ENCODE data around the gene LIPC. TPM values are rescaled to one million over a fixed set of nuclear protein-coding genes. Genes with fewer than 3 reads are reported as not detected.

Gene LIPC
- total and polyA plus RNA-seq, 8 donors = 0.11 to 1.0 (median 0.60) TPM

GRCh38 chr15:58558777-58559176, 127.0 kb downstream of the LIPC start:
- Histone ChIP-seq H3K4me3 (no peak overlapping the region), H3K27me3 (no peaks in the 10 kb centered on the region), H3K27ac (no peak overlapping the region), H3K9me3 (no peaks in the 10 kb centered on the region), H3K36me3 (no peaks in the 10 kb centered on the region), H3K4me1 (peaks cover 0 to 15% of the 10 kb centered on the region in 2 donors)
- intact Hi-C loops (cut with DNase I) = no loop called here
- ATAC-seq (no peak), DNase-seq (no peak)
- TF ChIP-seq CTCF (IDR thresholded peaks at IDR 0.05) = no peak

GRCh38 chr15:58559904-58560588, 128.3 kb downstream of the LIPC start:
- ATAC-seq = no peak

GRCh38 chr15:58561321-58561720, 129.5 kb downstream of the LIPC start:
- Histone ChIP-seq H3K9me3 (no peaks in the 10 kb centered on the region), H3K36me3 (no peaks in the 10 kb centered on the region), H3K27me3 (no peaks in the 10 kb centered on the region), H3K27ac (no peak overlapping the region), H3K4me1 (peaks cover 0 to 6% of the 10 kb centered on the region in 2 donors), H3K4me3 (no peak overlapping the region)
- ATAC-seq (no peak), DNase-seq (no peak)
- TF ChIP-seq CTCF (IDR thresholded peaks at IDR 0.05) = no peak
- intact Hi-C loops (cut with DNase I) = no loop called here

More at GRCh38 chr15:58559904-58560588, 128.3 kb downstream of the LIPC start:
- H3K9me3 ChIP-seq = no peaks in the 10 kb centered on the region
- H3K36me3 ChIP-seq = no peaks in the 10 kb centered on the region
- peaks cover 0 to 15% of the 10 kb centered on the region in 2 donors for H3K4me1 ChIP-seq
- intact Hi-C loops (cut with DNase I) = no loop called here
- no peak overlapping the region for H3K4me3 ChIP-seq
- no peak for TF ChIP-seq CTCF (IDR thresholded peaks at IDR 0.05)
- DNase-seq = no peak
- H3K27ac ChIP-seq = no peak overlapping the region
- H3K27me3 ChIP-seq = no peaks in the 10 kb centered on the region

GRCh38 chr15:58562135-58562534, 130.3 kb downstream of the LIPC start:
- Histone ChIP-seq H3K36me3 (no peaks in the 10 kb centered on the region), H3K27ac (no peak overlapping the region), H3K4me3 (no peak overlapping the region), H3K27me3 (no peaks in the 10 kb centered on the region), H3K9me3 (no peaks in the 10 kb centered on the region), H3K4me1 (no peaks in the 10 kb centered on the region)
- no peak for DNase-seq
- intact Hi-C loops (cut with DNase I) = no loop called here
- no peak for ATAC-seq
- TF ChIP-seq CTCF (IDR thresholded peaks at IDR 0.05) = no peak

GRCh38 chr15:58564981-58565380, 133.2 kb downstream of the LIPC start:
- DNase-seq (no peak), ATAC-seq (no peak)
- no peaks in the 10 kb centered on the region for H3K36me3 ChIP-seq
- H3K27ac ChIP-seq = no peak overlapping the region
- H3K9me3 ChIP-seq = peaks cover 0 to 4% of the 10 kb centered on the region in 2 donors
- intact Hi-C loops (cut with DNase I) = no loop called here
- no peak overlapping the region for H3K4me3 ChIP-seq
- no peak for TF ChIP-seq CTCF (IDR thresholded peaks at IDR 0.05)
- no peaks in the 10 kb centered on the region for H3K27me3 ChIP-seq
- H3K4me1 ChIP-seq = no peaks in the 10 kb centered on the region

Data from left lung (tissue), 10 donors.